Breast epithelium (tissue), 3 donors: Measurements from ENCODE around the gene TEKTIP1.

Experiments used
- POLR2A ChIP-seq: fragments of 450-650 bp; IDR thresholded peaks from one replicate; pipeline ENCODE4 v1.6.1; 2016; ENCODE audit warnings: antibody characterized with exemption, mild to moderate bottlenecking, moderate library complexity
- POLR2AphosphoS5 ChIP-seq, 3 donors: sonication (generic); formaldehyde crosslinking; IDR thresholded peaks; one replicate each; pipeline ENCODE4 v1.6.1; 2017; ENCODE audit warnings: antibody characterized with exemption in 3 of 3
- TF ChIP-seq, protein P1 (sequence below), 3 donors: fragments of 450-650 bp; IDR thresholded peaks; one replicate each; pipeline ENCODE4 v1.5.1; 2016 to 2017; ENCODE audit warnings: antibody characterized with exemption in 3 of 3, mild to moderate bottlenecking in 3 of 3, moderate library complexity in 3 of 3

DNA sequence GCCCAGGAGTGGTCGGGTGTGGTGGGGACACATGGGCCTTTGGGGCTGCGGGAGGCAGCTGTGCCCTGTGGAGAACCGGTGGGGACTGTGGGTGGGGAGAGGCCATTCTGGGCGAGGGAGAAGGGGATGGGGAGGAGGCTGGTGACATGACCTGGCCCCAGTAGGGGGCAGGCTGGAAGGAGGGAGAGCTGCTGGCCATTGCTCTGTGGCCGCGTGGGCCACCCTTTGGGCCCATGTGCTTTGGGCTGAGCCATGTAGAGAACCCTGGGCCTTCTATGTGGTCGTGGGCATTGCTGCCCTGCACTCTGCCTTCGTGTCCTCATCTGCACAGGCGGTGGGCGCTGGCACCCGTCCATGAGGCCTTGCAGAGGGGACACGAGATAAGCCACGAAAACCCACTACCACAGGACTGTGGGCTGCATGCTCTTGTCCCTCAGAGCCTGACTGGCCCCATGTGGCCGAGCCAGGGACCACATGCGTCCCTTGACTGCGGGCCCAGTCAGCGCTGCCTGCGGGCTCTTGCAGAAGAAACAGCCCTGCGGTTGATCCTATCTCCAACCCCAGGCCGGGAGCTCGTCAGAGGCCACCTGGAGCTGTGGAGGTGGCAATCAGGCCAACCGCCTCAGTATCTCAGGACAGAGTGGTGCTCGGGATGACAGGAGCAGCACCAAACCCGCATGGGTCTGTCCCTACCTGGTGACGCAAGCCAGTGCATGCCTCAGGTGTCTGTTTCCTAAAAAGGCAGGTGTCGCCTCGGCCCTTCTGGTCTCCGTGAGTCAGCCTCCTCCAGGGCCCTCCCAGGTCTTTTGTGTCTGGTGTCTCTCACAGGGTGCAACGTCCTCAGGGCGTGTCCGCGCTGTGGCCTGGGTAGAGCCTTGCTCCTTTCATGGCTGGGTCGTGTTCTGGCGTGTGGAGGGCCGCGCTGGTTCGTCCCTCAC, 18.5 kb upstream of the TEKTIP1 start:
- TF ChIP-seq, protein P1, sequence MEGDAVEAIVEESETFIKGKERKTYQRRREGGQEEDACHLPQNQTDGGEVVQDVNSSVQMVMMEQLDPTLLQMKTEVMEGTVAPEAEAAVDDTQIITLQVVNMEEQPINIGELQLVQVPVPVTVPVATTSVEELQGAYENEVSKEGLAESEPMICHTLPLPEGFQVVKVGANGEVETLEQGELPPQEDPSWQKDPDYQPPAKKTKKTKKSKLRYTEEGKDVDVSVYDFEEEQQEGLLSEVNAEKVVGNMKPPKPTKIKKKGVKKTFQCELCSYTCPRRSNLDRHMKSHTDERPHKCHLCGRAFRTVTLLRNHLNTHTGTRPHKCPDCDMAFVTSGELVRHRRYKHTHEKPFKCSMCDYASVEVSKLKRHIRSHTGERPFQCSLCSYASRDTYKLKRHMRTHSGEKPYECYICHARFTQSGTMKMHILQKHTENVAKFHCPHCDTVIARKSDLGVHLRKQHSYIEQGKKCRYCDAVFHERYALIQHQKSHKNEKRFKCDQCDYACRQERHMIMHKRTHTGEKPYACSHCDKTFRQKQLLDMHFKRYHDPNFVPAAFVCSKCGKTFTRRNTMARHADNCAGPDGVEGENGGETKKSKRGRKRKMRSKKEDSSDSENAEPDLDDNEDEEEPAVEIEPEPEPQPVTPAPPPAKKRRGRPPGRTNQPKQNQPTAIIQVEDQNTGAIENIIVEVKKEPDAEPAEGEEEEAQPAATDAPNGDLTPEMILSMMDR (IDR thresholded peaks at IDR 0.05), result peak in 2 of 3 donors; percentile 21 to 28
- TF ChIP-seq POLR2A (no peak), POLR2AphosphoS5 (IDR thresholded peaks at IDR 0.05) (no peak)
